ENCODE results near the gene RERG.

RERG gene

DNA sequence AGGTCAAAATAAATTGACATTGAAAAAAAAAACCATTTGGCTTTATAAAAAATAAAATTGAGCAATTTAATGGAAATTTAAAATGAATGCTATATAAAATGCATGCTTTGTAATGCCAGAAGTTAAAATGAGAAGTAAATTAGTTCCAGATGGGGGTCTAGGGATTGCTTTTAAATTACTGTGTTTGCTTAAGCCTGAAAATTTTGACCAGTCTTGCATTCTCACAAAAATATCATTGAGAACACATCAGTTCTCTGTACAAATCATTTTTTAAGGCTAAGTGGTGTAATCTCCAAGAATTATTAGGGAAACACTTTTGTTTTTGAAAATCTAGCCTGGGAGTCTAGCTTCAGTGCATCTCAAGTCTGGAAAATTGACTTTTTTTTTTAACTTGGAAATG, 90.7 kb downstream of the RERG start:
- no peak for TF ChIP-seq CTCF (IDR thresholded peaks at IDR 0.05; ENCODE audit: low read depth, low read length, missing control alignments)
- no peaks in the 10 kb centered on the region for H3K36me3 ChIP-seq (replicated peaks)
- H3K27ac ChIP-seq = no peak overlapping the region
- no peak overlapping the region for H3K4me3 ChIP-seq (ENCODE audit: low read depth, low read length)
- in situ Hi-C loops (cut with HindIII; ENCODE audit: low pct_ligation_motif_present, low sequenced_read_pairs) = no loop called here
- DNase-seq = no peak
- H3K27me3 ChIP-seq (replicated peaks) = no peaks in the 10 kb centered on the region

DNA sequence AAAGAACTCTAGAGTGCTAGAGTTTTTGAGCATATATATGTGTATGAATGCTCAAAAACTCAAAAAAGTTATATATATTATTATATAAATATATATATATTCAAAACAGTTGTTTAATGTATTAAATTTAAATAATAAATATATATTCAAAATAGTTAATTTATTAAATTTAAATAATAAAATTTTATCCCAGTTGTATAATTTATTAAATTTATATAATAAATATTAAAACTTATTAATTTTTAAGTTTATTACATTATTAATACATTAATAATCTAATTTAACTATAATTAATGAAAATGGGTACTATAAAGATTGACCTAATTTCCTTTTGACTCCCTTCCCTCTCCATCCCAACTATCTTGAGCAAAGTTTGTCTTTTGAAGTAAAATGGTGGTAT, 97.8 kb downstream of the RERG start:
- DNase-seq = no peak
- Histone ChIP-seq H3K36me3 (replicated peaks) (no peaks in the 10 kb centered on the region), H3K4me3 (ENCODE audit: low read depth, low read length) (no peak overlapping the region), H3K27me3 (replicated peaks) (no peaks in the 10 kb centered on the region), H3K27ac (no peak overlapping the region)
- in situ Hi-C loops (cut with HindIII; ENCODE audit: low pct_ligation_motif_present, low sequenced_read_pairs) = no loop called here
- TF ChIP-seq CTCF (IDR thresholded peaks at IDR 0.05; ENCODE audit: low read depth, low read length, missing control alignments) = no peak

DNA sequence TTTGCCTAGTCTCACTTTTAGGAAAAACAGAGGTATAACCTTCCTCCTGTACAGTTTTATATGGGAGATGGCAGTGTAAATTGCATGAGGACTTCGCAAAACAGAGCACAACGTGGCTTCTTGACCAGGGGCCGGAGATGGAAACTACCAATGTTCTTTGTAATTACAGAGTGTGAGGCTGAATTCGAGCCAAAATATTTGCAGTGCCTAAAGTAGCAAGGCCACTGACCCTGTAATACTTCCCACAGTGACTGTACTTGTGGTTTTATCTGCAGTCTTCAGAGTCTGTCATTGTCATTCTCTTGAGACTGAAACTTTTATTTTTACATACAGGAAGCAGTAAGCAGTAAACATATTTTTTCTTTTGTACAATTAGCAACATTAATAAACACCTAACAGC, 98.9 kb downstream of the RERG start:
- no peak for TF ChIP-seq CTCF (IDR thresholded peaks at IDR 0.05; ENCODE audit: low read depth, low read length, missing control alignments)

DNA sequence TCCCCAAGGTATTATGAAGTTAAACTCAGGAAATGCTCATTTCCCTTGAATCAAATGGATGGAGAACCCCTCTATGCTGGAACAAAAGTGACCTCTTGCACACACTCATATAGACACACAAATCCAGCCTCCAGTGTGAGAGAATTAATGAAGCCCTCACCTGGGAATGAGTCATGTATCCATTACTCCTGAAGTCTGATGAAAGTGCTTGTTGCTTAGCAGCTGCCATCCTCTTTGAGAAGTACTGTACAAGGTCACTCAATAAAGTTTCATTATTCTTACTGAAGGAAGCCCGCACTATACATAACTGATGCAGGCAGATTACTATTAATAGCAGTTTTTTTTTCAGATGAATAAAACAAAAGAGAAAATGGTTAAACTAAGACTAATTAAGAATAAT, 102.3 kb downstream of the RERG start:
- Histone ChIP-seq H3K36me3 (replicated peaks) (no peaks in the 10 kb centered on the region), H3K27ac (no peak overlapping the region), H3K27me3 (replicated peaks) (no peaks in the 10 kb centered on the region), H3K4me3 (ENCODE audit: low read depth, low read length) (no peak overlapping the region)
- no peak for DNase-seq
- no peak for TF ChIP-seq CTCF (IDR thresholded peaks at IDR 0.05; ENCODE audit: low read depth, low read length, missing control alignments)
- in situ Hi-C loops (cut with HindIII; ENCODE audit: low pct_ligation_motif_present, low sequenced_read_pairs) = no loop called here

More for the DNA sequence above, 98.9 kb downstream of the RERG start:
- Histone ChIP-seq H3K4me3 (ENCODE audit: low read depth, low read length) (no peak overlapping the region), H3K36me3 (replicated peaks) (no peaks in the 10 kb centered on the region), H3K27me3 (replicated peaks) (no peaks in the 10 kb centered on the region), H3K27ac (no peak overlapping the region)
- peak; percentile 7 for DNase-seq
- in situ Hi-C loops (cut with HindIII; ENCODE audit: low pct_ligation_motif_present, low sequenced_read_pairs) = no loop called here

DNA sequence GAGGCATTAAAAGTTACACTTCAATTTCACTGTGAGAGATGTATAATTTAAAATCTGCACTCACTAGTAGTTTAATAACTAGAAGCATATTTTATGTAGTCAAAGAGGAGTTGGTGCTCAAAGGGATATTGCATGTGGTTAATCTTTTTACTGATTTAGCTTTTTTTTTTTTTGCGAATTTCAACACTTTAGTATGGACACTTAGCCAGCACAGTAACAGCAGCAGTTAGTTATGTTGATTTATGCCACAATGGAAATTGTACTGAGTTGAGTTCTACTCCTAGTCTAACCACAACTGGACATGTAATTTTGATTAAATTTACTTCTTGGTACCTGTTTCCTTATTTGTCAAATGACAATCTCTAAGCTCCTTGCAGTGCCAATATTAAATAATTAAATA, 104.2 kb downstream of the RERG start:
- H3K36me3 ChIP-seq (replicated peaks) = no peaks in the 10 kb centered on the region
- DNase-seq = no peak
- H3K27ac ChIP-seq = no peak overlapping the region
- in situ Hi-C loops (cut with HindIII; ENCODE audit: low pct_ligation_motif_present, low sequenced_read_pairs) = no loop called here
- no peaks in the 10 kb centered on the region for H3K27me3 ChIP-seq (replicated peaks)
- no peak for TF ChIP-seq CTCF (IDR thresholded peaks at IDR 0.05; ENCODE audit: low read depth, low read length, missing control alignments)
- no peak overlapping the region for H3K4me3 ChIP-seq (ENCODE audit: low read depth, low read length)

DNA sequence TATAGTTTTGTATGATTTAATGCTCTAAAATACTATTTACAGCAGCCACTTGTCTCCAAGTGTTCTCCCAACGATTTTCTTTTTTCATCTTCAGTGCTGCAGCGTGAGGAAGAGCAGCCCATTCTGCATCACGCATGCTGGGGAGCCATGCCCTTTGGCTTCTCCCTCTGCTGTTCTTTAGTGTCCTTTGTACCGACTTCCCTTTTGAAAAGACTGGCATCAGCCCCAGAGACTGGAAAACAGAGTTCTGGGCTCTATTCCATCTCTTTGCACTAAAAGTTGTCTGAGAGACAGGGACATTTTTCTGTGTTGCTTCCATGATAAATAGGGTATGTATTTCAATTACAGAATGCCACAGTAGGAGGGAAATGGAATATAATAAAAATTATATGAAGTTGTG, 105.1 kb downstream of the RERG start:
- Histone ChIP-seq H3K27me3 (replicated peaks) (no peaks in the 10 kb centered on the region), H3K27ac (no peak overlapping the region), H3K36me3 (replicated peaks) (no peaks in the 10 kb centered on the region), H3K4me3 (ENCODE audit: low read depth, low read length) (no peak overlapping the region)
- TF ChIP-seq CTCF (IDR thresholded peaks at IDR 0.05; ENCODE audit: low read depth, low read length, missing control alignments) = no peak
- in situ Hi-C loops (cut with HindIII; ENCODE audit: low pct_ligation_motif_present, low sequenced_read_pairs) = no loop called here
- DNase-seq = no peak

Data from brain microvascular endothelial cell (primary cell).